K562 (cell line): Measurements from ENCODE around the gene LRFN3. TPM values are rescaled to one million over a fixed set of nuclear protein-coding genes. Genes with fewer than 3 reads are reported as not detected.

Experiments used
- C11orf30 ChIP-seq: fragments of 450-650 bp; IDR thresholded peaks from 2 replicates; pipeline ENCODE4 v1.6.1; 2016; ENCODE audit warnings: low read depth, mild to moderate bottlenecking
- HNRNPL ChIP-seq: fragments of 200-400 bp; formaldehyde crosslinking; IDR thresholded peaks from 2 replicates; pipeline ENCODE4 v1.6.1; 2017; ENCODE audit warnings: low read depth, mild to moderate bottlenecking, low read length
- KAT8 ChIP-seq: fragments of 450-650 bp; IDR thresholded peaks from 2 replicates; pipeline ENCODE4 v1.6.1; 2016; ENCODE audit warnings: low read depth, mild to moderate bottlenecking
- MCM2 ChIP-seq: fragments of 450-650 bp; IDR thresholded peaks from 2 replicates; pipeline ENCODE4 v1.6.1; 2017; ENCODE audit warnings: low read depth, mild to moderate bottlenecking
- MEF2A ChIP-seq: IDR thresholded peaks from 2 replicates; pipeline ENCODE4 v1.6.1; 2011; ENCODE audit warnings: low read depth, mild to moderate bottlenecking, low read length, moderate library complexity; ENCODE audit not compliant: control insufficient read depth
- MYNN ChIP-seq, 2 experiments: sonication (generic); formaldehyde crosslinking in 1 of 2; IDR thresholded peaks; 2 replicates each; pipeline versions ENCODE4 v1.5.0 to v1.6.1; 2016 to 2020; ENCODE audit warnings: antibody characterized with exemption in 1 of 2, missing genetic modification reagents in 1 of 2
- NFYB ChIP-seq: IDR thresholded peaks from 2 replicates; pipeline ENCODE4 v1.6.1; 2011; ENCODE audit warnings: mild to moderate bottlenecking, moderate library complexity; ENCODE audit not compliant: insufficient read length; ENCODE audit errors: extremely low read depth
- PTTG1 ChIP-seq: fragments of 450-650 bp; IDR thresholded peaks from 2 replicates; pipeline ENCODE4 v1.6.1; 2016; ENCODE audit warnings: low read depth, mild to moderate bottlenecking, missing genetic modification characterization, missing compliant biosample characterization
- SIN3A ChIP-seq, 2 experiments: fragments of 150-350 bp in 1 of 2; IDR thresholded peaks; 2 replicates each; pipeline ENCODE4 v1.6.1; 2011 to 2016; ENCODE audit warnings: borderline replicate concordance in 2 of 2, low read depth in 2 of 2, low read length in 2 of 2, mild to moderate bottlenecking in 2 of 2, moderate library complexity in 2 of 2; ENCODE audit not compliant: control insufficient read depth in 1 of 2
- TBL1XR1 ChIP-seq, 2 experiments: IDR thresholded peaks; 2 replicates each; pipeline ENCODE4 v1.6.1; 2012; ENCODE audit warnings: improper control_type of control experiment in 2 of 2, low read length in 2 of 2, mild to moderate bottlenecking in 1 of 2
- ZBTB17 ChIP-seq: fragments of 450-650 bp; formaldehyde crosslinking; IDR thresholded peaks from 2 replicates; pipeline ENCODE4 v1.4.0; 2020; ENCODE audit warnings: mild to moderate bottlenecking
- ZBTB8A ChIP-seq: fragments of 450-650 bp; IDR thresholded peaks from 2 replicates; pipeline ENCODE4 v1.6.1; 2018; ENCODE audit warnings: mild to moderate bottlenecking, moderate library complexity; ENCODE audit not compliant: partially characterized antibody
- ZFP30 ChIP-seq: fragments of 250-450 bp; sonication (Bioruptor Pico); IDR thresholded peaks from 2 replicates; pipeline ENCODE4 v1.8.0; 2022; ENCODE audit warnings: moderate library complexity, mild to moderate bottlenecking, inconsistent platforms, borderline replicate concordance
- ZNF143 ChIP-seq: sonication (generic); formaldehyde crosslinking; IDR thresholded peaks from 2 replicates; pipeline ENCODE4 v1.9.0; 2022; ENCODE audit warnings: mild to moderate bottlenecking, missing genetic modification reagents
- polyA plus RNA-seq, 8 experiments: library from polyadenylated mRNA; depleted of rRNA in 4 of 8; stranded (reverse) in 5 of 8; unstranded in 3 of 8; fragments of >200 nt; fragmentation: Nextera tagmentation in 2 of 8; fragmentation: Illumina TruSeq in 1 of 8; extraction: Ambion mirVana in 2 of 8; extraction: Trizol in 1 of 8; gene quantifications; 2 replicates each; pipeline versions ENCODE4 v1.2.1 to v1.2.3, GENCODE V29; 2011 to 2014; ENCODE audit warnings: inconsistent platforms in 1 of 8, missing spikeins in 1 of 8
- total RNA-seq, 7 experiments: library from RNA; depleted of rRNA in 6 of 7; stranded (reverse); fragments of >200 nt in 6 of 7; fragmentation: Illumina TruSeq in 2 of 7; extraction: Trizol in 2 of 7; gene quantifications; 2 replicates each; pipeline versions ENCODE4 v1.2.1 to v1.2.3, GENCODE V29; 2011 to 2021; ENCODE audit warnings: low replicate concordance in 1 of 7
- TF ChIP-seq, protein P1 (sequence below), 2 experiments: IDR thresholded peaks; 2 replicates each; pipeline ENCODE4 v1.6.1; 2011; ENCODE audit warnings: borderline replicate concordance in 1 of 2, control low read depth in 1 of 2, low read depth in 1 of 2, low read length in 1 of 2, mild to moderate bottlenecking in 1 of 2, mixed read lengths in 1 of 2, moderate library complexity in 1 of 2; ENCODE audit not compliant: insufficient read depth in 1 of 2, insufficient read length in 1 of 2, poor library complexity in 1 of 2, severe bottlenecking in 1 of 2; ENCODE audit errors: extremely low read depth in 1 of 2
- TF ChIP-seq, protein P2 (sequence below), 2 experiments: fragments of 450-650 bp; IDR thresholded peaks; 2 replicates each; pipeline ENCODE4 v1.6.1; 2016
- TF ChIP-seq, protein P3 (sequence below), 2 experiments: IDR thresholded peaks; 2 replicates each; pipeline ENCODE4 v1.6.1; 2012; ENCODE audit warnings: improper control_type of control experiment in 2 of 2, low read depth in 2 of 2, low read length in 2 of 2, borderline replicate concordance in 1 of 2
- TF ChIP-seq, protein P4 (sequence below): fragments of 450-650 bp; conservative IDR thresholded peaks from 2 replicates; pipeline ENCODE4 v1.6.1; 2016; ENCODE audit warnings: missing genetic modification characterization, low read depth, mild to moderate bottlenecking, missing compliant biosample characterization, moderate library complexity
- TF ChIP-seq, protein P5 (sequence below): fragments of 250-450 bp; sonication (Bioruptor Pico); IDR thresholded peaks from 2 replicates; pipeline ENCODE4 v1.5.0; 2021

LRFN3 gene
- total and polyA plus RNA-seq, 9 of the 15 experiments (the other 6 are each of a cell fraction or from before 2014, with no cell fraction given), result 0.03 to 0.12 (median 0.11) TPM; not detected in 6

DNA sequence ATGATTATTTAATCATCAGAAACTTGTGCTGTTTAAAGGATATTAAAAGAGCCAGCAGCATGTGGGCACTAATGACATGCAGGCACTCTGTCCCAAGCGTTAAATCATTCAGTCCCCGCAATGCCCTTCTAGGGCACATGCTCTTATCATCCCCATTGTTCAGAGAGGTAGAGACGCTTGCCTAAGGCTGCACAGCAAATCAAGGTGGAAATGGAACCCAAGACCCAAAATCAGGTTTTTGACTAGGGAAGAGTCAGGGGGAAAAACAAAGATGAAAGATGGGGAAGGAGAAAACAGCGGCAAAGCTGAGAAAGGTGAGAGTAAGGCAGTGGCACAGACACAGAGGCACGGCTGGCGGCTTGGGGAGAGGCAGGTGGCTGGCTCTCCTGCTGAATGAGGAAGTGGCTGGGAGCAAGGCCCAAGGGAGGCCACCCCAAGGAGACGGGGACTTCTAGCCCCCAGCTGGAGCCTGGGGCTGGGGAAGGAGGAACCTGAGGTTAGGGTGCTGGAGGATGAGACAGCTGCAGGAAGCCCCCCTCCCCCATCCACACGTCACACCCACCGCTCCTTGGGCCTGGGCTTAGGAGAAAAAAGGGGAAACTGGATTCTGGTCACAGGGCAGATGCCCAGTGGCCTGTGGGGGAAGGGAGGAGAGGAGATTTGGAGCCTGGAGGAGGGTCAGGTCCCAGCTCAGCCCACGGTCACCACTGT, 27.0 kb upstream of the LRFN3 start (continued):
- TF ChIP-seq, protein P1, sequence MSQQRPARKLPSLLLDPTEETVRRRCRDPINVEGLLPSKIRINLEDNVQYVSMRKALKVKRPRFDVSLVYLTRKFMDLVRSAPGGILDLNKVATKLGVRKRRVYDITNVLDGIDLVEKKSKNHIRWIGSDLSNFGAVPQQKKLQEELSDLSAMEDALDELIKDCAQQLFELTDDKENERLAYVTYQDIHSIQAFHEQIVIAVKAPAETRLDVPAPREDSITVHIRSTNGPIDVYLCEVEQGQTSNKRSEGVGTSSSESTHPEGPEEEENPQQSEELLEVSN (IDR thresholded peaks at IDR 0.05; ENCODE audit: borderline replicate concordance in 1 of 2, extremely low read depth in 1 of 2, insufficient read depth in 1 of 2, insufficient read length in 1 of 2, low read depth in 1 of 2, low read length in 1 of 2, poor library complexity in 1 of 2, severe bottlenecking in 1 of 2), result no peak
- TF ChIP-seq TBL1XR1 (IDR thresholded peaks at IDR 0.05; ENCODE audit: low read length in 2 of 2), result no peak
- no peak for TF ChIP-seq C11orf30
- peak; percentile 35 to 53; a peak in 2 of 4 replicates for TF ChIP-seq SIN3A (IDR thresholded peaks at IDR 0.05; ENCODE audit: borderline replicate concordance in 2 of 2, control insufficient read depth in 1 of 2, low read depth in 2 of 2, low read length in 2 of 2)
- no peak for TF ChIP-seq KAT8
- TF ChIP-seq MCM2, result no peak
- TF ChIP-seq, protein P2, sequence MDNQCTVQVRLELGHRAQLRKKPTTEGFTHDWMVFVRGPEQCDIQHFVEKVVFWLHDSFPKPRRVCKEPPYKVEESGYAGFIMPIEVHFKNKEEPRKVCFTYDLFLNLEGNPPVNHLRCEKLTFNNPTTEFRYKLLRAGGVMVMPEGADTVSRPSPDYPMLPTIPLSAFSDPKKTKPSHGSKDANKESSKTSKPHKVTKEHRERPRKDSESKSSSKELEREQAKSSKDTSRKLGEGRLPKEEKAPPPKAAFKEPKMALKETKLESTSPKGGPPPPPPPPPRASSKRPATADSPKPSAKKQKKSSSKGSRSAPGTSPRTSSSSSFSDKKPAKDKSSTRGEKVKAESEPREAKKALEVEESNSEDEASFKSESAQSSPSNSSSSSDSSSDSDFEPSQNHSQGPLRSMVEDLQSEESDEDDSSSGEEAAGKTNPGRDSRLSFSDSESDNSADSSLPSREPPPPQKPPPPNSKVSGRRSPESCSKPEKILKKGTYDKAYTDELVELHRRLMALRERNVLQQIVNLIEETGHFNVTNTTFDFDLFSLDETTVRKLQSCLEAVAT (IDR thresholded peaks at IDR 0.05), result 0 out of 4 replicates have a peak, but pooled peaks of 1 of the 2 experiments have one; percentile 47
- no peak for TF ChIP-seq ZFP30 (CRISPR knock-in tag)
- no peak for TF ChIP-seq NFYB
- TF ChIP-seq HNRNPL, result no peak
- TF ChIP-seq, protein P3, sequence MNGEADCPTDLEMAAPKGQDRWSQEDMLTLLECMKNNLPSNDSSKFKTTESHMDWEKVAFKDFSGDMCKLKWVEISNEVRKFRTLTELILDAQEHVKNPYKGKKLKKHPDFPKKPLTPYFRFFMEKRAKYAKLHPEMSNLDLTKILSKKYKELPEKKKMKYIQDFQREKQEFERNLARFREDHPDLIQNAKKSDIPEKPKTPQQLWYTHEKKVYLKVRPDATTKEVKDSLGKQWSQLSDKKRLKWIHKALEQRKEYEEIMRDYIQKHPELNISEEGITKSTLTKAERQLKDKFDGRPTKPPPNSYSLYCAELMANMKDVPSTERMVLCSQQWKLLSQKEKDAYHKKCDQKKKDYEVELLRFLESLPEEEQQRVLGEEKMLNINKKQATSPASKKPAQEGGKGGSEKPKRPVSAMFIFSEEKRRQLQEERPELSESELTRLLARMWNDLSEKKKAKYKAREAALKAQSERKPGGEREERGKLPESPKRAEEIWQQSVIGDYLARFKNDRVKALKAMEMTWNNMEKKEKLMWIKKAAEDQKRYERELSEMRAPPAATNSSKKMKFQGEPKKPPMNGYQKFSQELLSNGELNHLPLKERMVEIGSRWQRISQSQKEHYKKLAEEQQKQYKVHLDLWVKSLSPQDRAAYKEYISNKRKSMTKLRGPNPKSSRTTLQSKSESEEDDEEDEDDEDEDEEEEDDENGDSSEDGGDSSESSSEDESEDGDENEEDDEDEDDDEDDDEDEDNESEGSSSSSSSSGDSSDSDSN (IDR thresholded peaks at IDR 0.05; ENCODE audit: borderline replicate concordance in 1 of 2, low read depth in 2 of 2, low read length in 2 of 2), result peak in 1 of 2 experiments; percentile 54; a peak in 1 of 4 replicates
- TF ChIP-seq PTTG1 (tag), result no peak
- TF ChIP-seq, protein P4, sequence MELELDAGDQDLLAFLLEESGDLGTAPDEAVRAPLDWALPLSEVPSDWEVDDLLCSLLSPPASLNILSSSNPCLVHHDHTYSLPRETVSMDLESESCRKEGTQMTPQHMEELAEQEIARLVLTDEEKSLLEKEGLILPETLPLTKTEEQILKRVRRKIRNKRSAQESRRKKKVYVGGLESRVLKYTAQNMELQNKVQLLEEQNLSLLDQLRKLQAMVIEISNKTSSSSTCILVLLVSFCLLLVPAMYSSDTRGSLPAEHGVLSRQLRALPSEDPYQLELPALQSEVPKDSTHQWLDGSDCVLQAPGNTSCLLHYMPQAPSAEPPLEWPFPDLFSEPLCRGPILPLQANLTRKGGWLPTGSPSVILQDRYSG (tag), result no peak
- TF ChIP-seq ZBTB8A, result no peak
- no peak for TF ChIP-seq MEF2A
- TF ChIP-seq, protein P5, sequence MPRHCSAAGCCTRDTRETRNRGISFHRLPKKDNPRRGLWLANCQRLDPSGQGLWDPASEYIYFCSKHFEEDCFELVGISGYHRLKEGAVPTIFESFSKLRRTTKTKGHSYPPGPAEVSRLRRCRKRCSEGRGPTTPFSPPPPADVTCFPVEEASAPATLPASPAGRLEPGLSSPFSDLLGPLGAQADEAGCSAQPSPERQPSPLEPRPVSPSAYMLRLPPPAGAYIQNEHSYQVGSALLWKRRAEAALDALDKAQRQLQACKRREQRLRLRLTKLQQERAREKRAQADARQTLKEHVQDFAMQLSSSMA (CRISPR knock-in tag), result no peak
- 0 out of 2 replicates have a peak, but pooled peaks have one; percentile 28 for TF ChIP-seq ZNF143 (CRISPR knock-in tag)
- peak; percentile 62; the same call in 1 of the 2 replicates for TF ChIP-seq MYNN (IDR thresholded peaks at IDR 0.05)
- TF ChIP-seq MYNN (CRISPR knock-in tag; IDR thresholded peaks at IDR 0.05), result no peak
- no peak for TF ChIP-seq ZBTB17 (CRISPR knock-in tag)
